GF-D8 (cell line): ENCODE measurements around the gene LRRC2.
"Not testable (repeated sequence)": the region's sequence is repeated elsewhere in the genome, so short reads cannot be mapped to it uniquely, and the experiment has no call there.

ENCODE experiments used
- DNase-seq: peaks from one replicate; lab custom pipeline; 2025; lab: John Stamatoyannopoulos, UW

Gene LRRC2

GRCh38 chr3:46497556-46498265 is 68.4 kb downstream of the LRRC2 start, which contains the start of gene RTP3:
TSS of gene RTP3 (plus strand) at chr3:46497976. CDS start at chr3:46498063, 87 bp downstream.
- DNase-seq = no peak

GRCh38 chr3:46496746-46497555 is 69.2 kb downstream of the LRRC2 start:
- no peak for DNase-seq

GRCh38 chr3:46495901-46496456 is 70.1 kb downstream of the LRRC2 start:
- no peak for DNase-seq

- DNase-seq = not testable (repeated sequence)
These were observed 71.6 kb downstream of the LRRC2 start for GRCh38 chr3:46494491-46494890.

- DNase-seq = no peak
These were observed 73.1 kb downstream of the LRRC2 start for GRCh38 chr3:46492890-46493547.

- no peak for DNase-seq
These were observed 74.7 kb downstream of the LRRC2 start for GRCh38 chr3:46491089-46492070.

DNA sequence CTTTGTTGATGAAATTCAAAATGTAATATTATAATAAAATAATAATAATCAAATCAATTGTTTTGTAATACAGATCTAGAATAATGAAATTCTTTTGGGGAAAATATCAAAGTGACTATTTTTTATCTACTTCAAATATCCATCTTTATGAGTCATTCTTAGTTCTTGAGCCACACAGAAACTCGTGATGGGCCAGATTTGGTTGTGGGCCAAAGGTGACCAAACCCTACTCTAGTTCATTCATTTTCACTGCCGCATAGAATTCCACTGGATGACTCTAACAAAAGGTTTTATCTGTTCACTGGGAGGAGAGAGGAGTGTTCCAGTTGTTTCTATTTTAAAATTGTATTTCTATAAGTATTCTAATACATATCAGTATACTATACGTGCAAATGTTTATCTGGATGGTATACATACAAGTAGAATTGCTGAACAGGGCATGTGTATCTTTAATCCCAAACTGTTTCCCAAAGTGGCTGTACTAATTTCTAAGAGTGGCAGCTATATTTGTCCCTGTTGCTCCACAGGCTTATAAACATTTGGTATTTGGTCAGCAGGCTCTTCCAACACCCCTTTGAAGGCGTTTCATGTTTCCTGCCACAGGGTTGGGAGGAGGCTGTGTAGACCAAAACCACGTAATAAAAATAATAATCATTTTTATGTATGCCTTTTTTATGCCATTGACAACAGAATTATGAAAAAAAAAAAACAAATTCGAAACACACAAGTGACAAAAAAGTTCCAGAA is 75.6 kb downstream of the LRRC2 start:
- DNase-seq = no peak

DNA sequence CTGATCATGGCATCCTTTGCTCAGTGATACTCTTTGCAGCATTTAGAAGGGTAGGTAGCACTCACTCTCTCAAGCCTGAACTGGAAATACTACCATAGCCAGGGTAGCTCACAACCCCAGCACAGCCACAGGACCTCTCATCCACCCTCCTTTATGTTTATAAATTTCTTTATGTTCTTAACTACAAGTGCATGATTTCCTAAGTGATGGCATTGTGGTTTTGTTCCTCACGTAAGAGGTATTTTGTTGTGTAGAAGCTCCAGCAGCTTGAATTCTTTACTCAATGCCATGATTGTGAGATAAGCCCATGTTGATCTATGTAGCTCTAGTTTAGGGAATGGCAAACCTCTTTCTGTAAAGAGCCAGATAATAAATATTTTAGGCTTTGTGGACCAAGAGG is 76.2 kb downstream of the LRRC2 start:
- no peak for DNase-seq

DNA sequence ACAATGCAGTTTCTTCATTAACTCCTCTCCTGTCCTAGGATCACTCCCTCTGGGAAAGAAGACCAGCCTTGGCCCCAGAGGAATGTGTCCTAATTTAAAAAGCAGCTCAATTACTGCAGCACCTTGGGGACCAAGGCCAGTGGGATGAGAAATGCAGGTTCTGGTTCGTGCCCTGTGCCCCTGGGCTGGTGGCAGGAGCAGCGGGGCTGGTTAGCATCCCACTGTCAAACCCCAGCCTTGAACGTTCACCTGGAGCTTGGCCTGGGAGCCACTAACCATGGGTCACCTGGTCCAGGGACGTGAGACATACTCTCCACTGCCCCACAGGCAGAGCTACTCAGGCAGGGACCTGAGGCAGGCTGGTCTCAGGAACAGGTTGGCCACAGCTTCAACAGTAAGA is 76.7 kb downstream of the LRRC2 start:
- no peak for DNase-seq

DNA sequence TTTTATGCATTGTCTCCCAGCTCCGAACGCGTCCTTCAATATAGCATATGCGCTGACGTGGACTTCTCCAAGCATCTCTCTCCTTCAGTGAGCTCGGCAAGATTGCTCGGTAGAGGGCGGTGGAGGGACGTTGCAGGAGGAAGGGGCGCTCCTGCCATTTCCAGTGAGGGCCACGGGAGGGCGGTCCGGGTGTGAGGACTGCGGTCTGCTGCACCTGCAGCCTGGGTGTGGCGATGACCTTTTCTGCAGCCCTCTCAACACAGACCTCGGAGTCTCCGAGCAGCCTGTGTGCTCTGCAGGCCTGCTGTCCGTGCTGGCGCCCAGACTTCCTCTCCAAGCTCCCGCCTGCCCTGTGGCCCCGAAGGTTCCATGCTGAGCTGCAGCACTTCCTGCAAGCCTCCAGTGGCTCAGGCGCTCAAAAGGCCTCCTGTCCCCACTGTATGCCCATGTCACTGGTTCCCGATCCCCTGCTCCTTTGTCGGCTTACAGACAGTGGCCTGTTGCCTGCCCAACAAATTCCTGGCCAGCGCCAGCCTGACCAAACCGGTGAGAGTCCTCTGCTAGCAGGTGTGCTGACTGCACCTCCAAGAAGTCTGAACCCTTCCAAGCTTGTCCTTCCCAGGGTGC is 77.3 kb downstream of the LRRC2 start:
- DNase-seq = peak; percentile 54

DNA sequence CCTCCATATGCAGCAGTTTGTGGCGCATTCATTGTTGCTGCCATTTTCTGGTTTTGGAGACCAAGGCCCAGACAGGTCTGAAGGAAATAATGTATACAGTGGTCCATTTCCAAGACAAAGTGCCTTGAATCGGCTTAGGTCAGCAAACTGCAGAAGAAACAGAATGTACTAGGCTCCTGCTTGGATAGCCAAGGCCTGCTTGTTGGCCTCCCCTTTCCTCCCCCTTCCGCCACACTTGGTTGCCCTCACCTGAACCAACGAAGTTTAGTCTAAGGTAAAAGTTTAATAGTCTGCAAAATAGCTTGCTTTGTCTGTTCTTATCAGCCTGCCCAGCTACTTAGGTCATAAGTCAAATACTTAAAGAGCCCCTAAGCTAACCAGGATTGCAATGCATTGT is 80.3 kb downstream of the LRRC2 start:
- DNase-seq = no peak

- DNase-seq = no peak
These were observed 81.0 kb downstream of the LRRC2 start for GRCh38 chr3:46484911-46485778.

GRCh38 chr3:46484388-46484787 is 81.7 kb downstream of the LRRC2 start:
- no peak for DNase-seq

GRCh38 chr3:46483825-46484224 is 82.3 kb downstream of the LRRC2 start:
- DNase-seq = no peak

GRCh38 chr3:46482632-46483350 is 83.3 kb downstream of the LRRC2 start:
- DNase-seq = no peak

DNA sequence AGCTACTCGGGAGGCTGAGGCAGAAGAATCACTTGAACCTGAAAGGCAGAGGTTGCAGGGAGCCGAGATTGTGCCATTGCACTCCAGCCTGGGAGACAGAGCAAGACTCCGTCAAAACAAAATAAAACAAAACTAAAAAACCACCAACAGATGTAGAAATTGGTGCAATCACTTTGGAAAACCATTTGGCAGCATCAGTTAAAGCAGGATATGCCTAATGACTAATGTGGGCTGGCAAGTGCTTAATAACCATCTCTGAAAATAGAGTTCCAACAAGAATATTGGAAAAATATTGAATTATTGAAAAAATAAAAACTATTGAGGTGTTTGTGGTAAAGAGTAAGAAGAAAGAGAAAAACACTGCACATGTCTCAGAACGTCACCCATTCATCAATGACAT is 84.5 kb downstream of the LRRC2 start:
- no peak for DNase-seq

DNA sequence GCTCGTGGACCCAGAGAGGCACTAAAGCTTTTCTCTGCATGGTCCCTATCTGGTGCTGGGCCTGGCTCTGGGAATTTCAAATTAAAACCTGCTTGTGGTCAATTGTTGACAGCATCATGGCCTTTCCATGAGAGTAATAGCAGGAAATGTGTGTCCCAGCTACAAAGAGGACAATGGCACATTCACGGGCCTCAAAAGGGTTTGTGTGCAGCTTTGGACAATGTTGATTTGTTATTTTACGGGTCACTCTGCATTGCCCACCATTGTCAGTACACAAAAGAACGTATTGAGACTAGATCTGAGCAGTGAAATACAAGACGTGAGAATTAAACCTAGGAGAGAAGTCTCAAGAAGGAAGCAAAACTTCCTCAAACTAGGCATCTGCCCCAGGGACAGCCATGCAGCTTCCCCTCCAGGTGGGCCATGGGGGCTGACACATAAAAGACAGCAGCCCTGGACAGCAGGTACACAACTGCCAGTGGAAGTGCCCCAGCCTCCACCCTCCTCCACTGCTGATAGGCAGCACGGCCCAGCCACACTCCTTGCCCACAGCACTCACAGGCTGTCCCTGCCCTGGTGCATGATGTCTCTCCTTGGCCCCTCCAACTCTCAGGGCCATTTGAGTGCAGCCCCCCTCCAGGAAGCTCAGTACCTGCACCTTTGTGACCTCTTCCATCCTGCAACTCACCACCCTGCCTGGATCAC is 85.5 kb downstream of the LRRC2 start:
- DNase-seq = no peak

- no peak for DNase-seq
These were observed 86.4 kb downstream of the LRRC2 start for GRCh38 chr3:46479696-46480095.
